Measurements from ENCODE around the gene PANK4.

The PANK4 gene

GRCh38 chr1:2505461-2505994, 20.9 kb downstream of the PANK4 start:
- no peak overlapping the region for H3K4me3 ChIP-seq (ENCODE audit: low read length)
- no peak for DNase-seq (ENCODE audit: low read depth)
- no peak for TF ChIP-seq CTCF (conservative IDR thresholded peaks at IDR 0.05; ENCODE audit: low read length)

GRCh38 chr1:2504949-2505272, 21.5 kb downstream of the PANK4 start:
- DNase-seq (ENCODE audit: low read depth): no peak
- no peak overlapping the region for H3K4me3 ChIP-seq (ENCODE audit: low read length)
- TF ChIP-seq CTCF (conservative IDR thresholded peaks at IDR 0.05; ENCODE audit: low read length): no peak

GRCh38 chr1:2504225-2504948, 22.0 kb downstream of the PANK4 start:
- no peak overlapping the region for H3K4me3 ChIP-seq (ENCODE audit: low read length)
- DNase-seq (ENCODE audit: low read depth): no peak
- no peak for TF ChIP-seq CTCF (conservative IDR thresholded peaks at IDR 0.05; ENCODE audit: low read length)

- TF ChIP-seq CTCF (conservative IDR thresholded peaks at IDR 0.05; ENCODE audit: low read length): no peak
- DNase-seq (ENCODE audit: low read depth): no peak
- H3K4me3 ChIP-seq (ENCODE audit: low read length): no peak overlapping the region
These were observed 22.7 kb downstream of the PANK4 start for GRCh38 chr1:2503554-2504224.

- TF ChIP-seq CTCF (conservative IDR thresholded peaks at IDR 0.05; ENCODE audit: low read length): no peak
- no peak for DNase-seq (ENCODE audit: low read depth)
- H3K4me3 ChIP-seq (ENCODE audit: low read length): no peak overlapping the region
These were observed 23.5 kb downstream of the PANK4 start for GRCh38 chr1:2502661-2503553.

GRCh38 chr1:2502210-2502609, 24.2 kb downstream of the PANK4 start:
- no peak overlapping the region for H3K4me3 ChIP-seq (ENCODE audit: low read length)
- TF ChIP-seq CTCF (conservative IDR thresholded peaks at IDR 0.05; ENCODE audit: low read length): no peak
- DNase-seq (ENCODE audit: low read depth): no peak
